Measurements from ENCODE around the gene PNMA8C. TPM values are rescaled to one million over a fixed set of nuclear protein-coding genes. Genes with fewer than 3 reads are reported as not detected.

PNMA8C gene
- total RNA-seq, 1 donor from 2014 or later = 0.05 TPM

Other genes starting within 250 kb of the PNMA8C start
- gene IGFL1, start 199.2 kb downstream of the PNMA8C start, total RNA-seq = not detected in 2 replicates
- not detected in 2 replicates for gene HIF3A, start 131.9 kb downstream of the PNMA8C start, total RNA-seq
- 48.7 and 71.6 TPM in 2 replicates for gene PPP5C, start 81.8 kb downstream of the PNMA8C start, total RNA-seq
- 18.0 and 19.7 TPM in 2 replicates for gene CCDC8, start 15.4 kb downstream of the PNMA8C start, total RNA-seq
- gene PNMA8A, start 42.6 kb upstream of the PNMA8C start, total RNA-seq = 89.0 and 102 TPM in 2 replicates
- 0.03 and 0.16 TPM in 2 replicates for gene PNMA8B, start 66.9 kb upstream of the PNMA8C start, total RNA-seq
- gene CALM3, start 172.4 kb upstream of the PNMA8C start, total RNA-seq = 85.6 and 87.7 TPM in 2 replicates
- 0.24 TPM in 1 of 2 replicates, not detected in the other for gene PTGIR, start 196.2 kb upstream of the PNMA8C start, total RNA-seq
- not detected in 2 replicates for gene GNG8, start 207.3 kb upstream of the PNMA8C start, total RNA-seq
- gene DACT3, start 232.2 kb upstream of the PNMA8C start, total RNA-seq = 3.9 and 5.9 TPM in 2 replicates